HepG2 (cell line): ENCODE measurements around the gene PHAX. TPM values are rescaled to one million over a fixed set of nuclear protein-coding genes. Genes with fewer than 3 reads are reported as not detected.

Experiments used
- DZIP1 ChIP-seq: sonication (generic); formaldehyde crosslinking; IDR thresholded peaks from 2 replicates; pipeline ENCODE4 v1.5.0; 2020; ENCODE audit warnings: mild to moderate bottlenecking, missing genetic modification reagents
- HHEX ChIP-seq: IDR thresholded peaks from 2 replicates; pipeline ENCODE4 v1.6.1; 2016; ENCODE audit warnings: control low read depth
- HIC2 ChIP-seq: sonication (generic); formaldehyde crosslinking; IDR thresholded peaks from 2 replicates; pipeline ENCODE4 v1.9.0; 2022; ENCODE audit warnings: low read depth, missing genetic modification reagents
- HNRNPK ChIP-seq: fragments of 200-400 bp; formaldehyde crosslinking; IDR thresholded peaks from 2 replicates; pipeline ENCODE4 v1.6.1; 2018; ENCODE audit warnings: low read length, low read depth, moderate library complexity, mild to moderate bottlenecking; ENCODE audit not compliant: poor library complexity, severe bottlenecking
- JUND ChIP-seq: sonication (generic); formaldehyde crosslinking; IDR thresholded peaks from 2 replicates; pipeline ENCODE4 v1.8.0; 2022; ENCODE audit warnings: mild to moderate bottlenecking, missing genetic modification reagents
- KLF12 ChIP-seq: sonication (generic); formaldehyde crosslinking; IDR thresholded peaks from 2 replicates; pipeline ENCODE4 v1.4.0; 2020; ENCODE audit warnings: missing genetic modification reagents, borderline replicate concordance
- KLF16 ChIP-seq, 2 experiments: sonication (generic) in 1 of 2; formaldehyde crosslinking in 1 of 2; IDR thresholded peaks; 2 replicates each; pipeline versions ENCODE4 v1.6.1 to v1.8.0; 2016 to 2023; ENCODE audit warnings: missing genetic modification reagents in 2 of 2, missing compliant biosample characterization in 1 of 2
- NR2F6 ChIP-seq, 2 experiments: IDR thresholded peaks; 2 replicates each; pipeline ENCODE4 v1.6.1; 2016; ENCODE audit warnings: antibody characterized with exemption in 1 of 2, mild to moderate bottlenecking in 1 of 2
- POGZ ChIP-seq: sonication (generic); formaldehyde crosslinking; IDR thresholded peaks from 2 replicates; pipeline ENCODE4 v1.4.0; 2020; ENCODE audit warnings: mild to moderate bottlenecking, missing genetic modification reagents
- POLR2AphosphoS2 ChIP-seq: IDR thresholded peaks from 2 replicates; pipeline ENCODE4 v1.6.1; 2011; ENCODE audit warnings: low read depth, low read length, improper control_type of control experiment
- RAD51 ChIP-seq: fragments of 450-650 bp; IDR thresholded peaks from 2 replicates; pipeline ENCODE4 v1.6.1; 2016; ENCODE audit warnings: borderline replicate concordance
- SETDB1 ChIP-seq: sonication (generic); formaldehyde crosslinking; IDR thresholded peaks from 2 replicates; pipeline ENCODE4 v1.5.1; 2020; ENCODE audit warnings: missing genetic modification reagents, mild to moderate bottlenecking, borderline replicate concordance
- SMAD1 ChIP-seq: sonication (generic); formaldehyde crosslinking; IDR thresholded peaks from 2 replicates; pipeline ENCODE4 v1.4.0; 2020; ENCODE audit warnings: missing genetic modification reagents, low read depth, mild to moderate bottlenecking, borderline replicate concordance
- SMARCE1 ChIP-seq: fragments of 450-650 bp; IDR thresholded peaks from 2 replicates; pipeline ENCODE4 v1.6.1; 2017; ENCODE audit warnings: borderline replicate concordance
- TARDBP ChIP-seq: sonication (generic); formaldehyde crosslinking; IDR thresholded peaks from 2 replicates; pipeline ENCODE4 v1.8.0; 2022; ENCODE audit warnings: mild to moderate bottlenecking, missing genetic modification reagents
- TSC22D2 ChIP-seq: sonication (generic); formaldehyde crosslinking; IDR thresholded peaks from 2 replicates; pipeline ENCODE4 v1.5.1; 2020; ENCODE audit warnings: missing genetic modification reagents, mild to moderate bottlenecking, borderline replicate concordance
- U2AF2 ChIP-seq: fragments of 200-400 bp; formaldehyde crosslinking; IDR thresholded peaks from 2 replicates; pipeline ENCODE4 v1.6.1; 2017; ENCODE audit warnings: low read depth, mild to moderate bottlenecking, low read length
- XBP1 ChIP-seq: sonication (generic); formaldehyde crosslinking; IDR thresholded peaks from 2 replicates; pipeline ENCODE4 v1.5.0; 2020; ENCODE audit warnings: missing genetic modification reagents
- ZBTB1 ChIP-seq: sonication (generic); formaldehyde crosslinking; IDR thresholded peaks from 2 replicates; pipeline ENCODE4 v1.4.0; 2020; ENCODE audit warnings: missing genetic modification reagents, borderline replicate concordance
- ZBTB3 ChIP-seq: sonication (generic); formaldehyde crosslinking; IDR thresholded peaks from 2 replicates; pipeline ENCODE4 v1.4.0; 2020; ENCODE audit warnings: low read depth, mild to moderate bottlenecking, moderate library complexity, missing genetic modification reagents, borderline replicate concordance
- ZFP36L2 ChIP-seq: sonication (generic); formaldehyde crosslinking; IDR thresholded peaks from 2 replicates; pipeline ENCODE4 v1.4.0; 2020; ENCODE audit warnings: missing genetic modification reagents
- ZNF337 ChIP-seq: sonication (generic); formaldehyde crosslinking; IDR thresholded peaks from 2 replicates; pipeline ENCODE4 v1.5.1; 2020; ENCODE audit warnings: missing genetic modification reagents, low read depth, mild to moderate bottlenecking, borderline replicate concordance
- ZNF550 ChIP-seq: sonication (generic); formaldehyde crosslinking; IDR thresholded peaks from 2 replicates; pipeline ENCODE4 v1.4.0; 2020; ENCODE audit warnings: mild to moderate bottlenecking, missing genetic modification reagents, borderline replicate concordance
- ZNF589 ChIP-seq: sonication (generic); formaldehyde crosslinking; conservative IDR thresholded peaks from 2 replicates; pipeline ENCODE4 v1.8.0; 2022; ENCODE audit warnings: mild to moderate bottlenecking, moderate library complexity, missing genetic modification reagents
- ZNF616 ChIP-seq: sonication (generic); formaldehyde crosslinking; IDR thresholded peaks from 2 replicates; pipeline ENCODE4 v1.5.0; 2020; ENCODE audit warnings: low read depth, mild to moderate bottlenecking, missing genetic modification reagents
- polyA plus RNA-seq, 8 experiments: library from polyadenylated mRNA; depleted of rRNA in 3 of 8; stranded (reverse) in 7 of 8; unstranded in 1 of 8; fragments of >200 nt; fragmentation: Illumina TruSeq in 4 of 8; extraction: Trizol in 4 of 8; gene quantifications; 2 replicates each; pipeline versions ENCODE4 v1.2.1 to v1.2.3, GENCODE V29; 2011 to 2016; ENCODE audit warnings: low read depth in 4 of 8, missing spikeins in 1 of 8, mixed read lengths in 1 of 8; ENCODE audit not compliant: insufficient read depth in 1 of 8
- total RNA-seq, 5 experiments: library from RNA; depleted of rRNA; stranded (reverse); fragments of >200 nt; fragmentation: Illumina TruSeq; extraction: Trizol; gene quantifications; 2 replicates each; pipeline ENCODE4 v1.2.3, GENCODE V29; 2016; ENCODE audit warnings: low read depth in 1 of 5
- TF ChIP-seq, protein P1 (sequence below): IDR thresholded peaks from 2 replicates; pipeline ENCODE4 v1.6.1; 2016

Gene PHAX
- total and polyA plus RNA-seq, 2 of the 13 experiments (the other 11 are each of a cell fraction or from before 2014, with no cell fraction given), result 20.0 to 59.7 TPM

GRCh38 chr5:126594748-126595485, 5.8 kb upstream of the PHAX start, which contains the start of gene ALDH7A1 (continued):
- TF ChIP-seq, protein P1, sequence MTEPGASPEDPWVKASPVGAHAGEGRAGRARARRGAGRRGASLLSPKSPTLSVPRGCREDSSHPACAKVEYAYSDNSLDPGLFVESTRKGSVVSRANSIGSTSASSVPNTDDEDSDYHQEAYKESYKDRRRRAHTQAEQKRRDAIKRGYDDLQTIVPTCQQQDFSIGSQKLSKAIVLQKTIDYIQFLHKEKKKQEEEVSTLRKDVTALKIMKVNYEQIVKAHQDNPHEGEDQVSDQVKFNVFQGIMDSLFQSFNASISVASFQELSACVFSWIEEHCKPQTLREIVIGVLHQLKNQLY (CRISPR knock-in tag), result no peak
- no peak; the same call in 1 of the 2 replicates for TF ChIP-seq ZNF589 (CRISPR knock-in tag)
- TF ChIP-seq POGZ (CRISPR knock-in tag), result peak; percentile 85
- no peak for TF ChIP-seq ZNF550
- no peak for TF ChIP-seq ZBTB3 (CRISPR knock-in tag)
- no peak for TF ChIP-seq SETDB1 (CRISPR knock-in tag)
- peak; percentile 75; the same call in 1 of the 2 replicates for TF ChIP-seq ZNF337 (CRISPR knock-in tag)
- TF ChIP-seq ZBTB1, result no peak
- no peak for TF ChIP-seq RAD51
- no peak for TF ChIP-seq SMARCE1
- no peak for TF ChIP-seq HHEX
- TF ChIP-seq KLF16 (CRISPR knock-in tag; IDR thresholded peaks at IDR 0.05), result peak in 1 of 2 experiments; percentile 84; a peak in 2 of 4 replicates
- peak; percentile 75; the same call in 1 of the 2 replicates for TF ChIP-seq KLF12 (CRISPR knock-in tag)
- TF ChIP-seq POLR2AphosphoS2, result no peak
- TF ChIP-seq TSC22D2, result peak; percentile 38; the same call in 1 of the 2 replicates
- no peak for TF ChIP-seq XBP1 (CRISPR knock-in tag)
- TF ChIP-seq JUND (CRISPR knock-in tag), result 0 out of 2 replicates have a peak, but pooled peaks have one; percentile 50
- no peak for TF ChIP-seq U2AF2
- TF ChIP-seq ZFP36L2 (CRISPR knock-in tag), result no peak
- peak; percentile 58; the same call in 1 of the 2 replicates for TF ChIP-seq HIC2 (CRISPR knock-in tag)
- TF ChIP-seq DZIP1 (CRISPR knock-in tag), result no peak
- TF ChIP-seq TARDBP, result peak; percentile 87
- no peak for TF ChIP-seq HNRNPK
- no peak for TF ChIP-seq SMAD1
- no peak for TF ChIP-seq ZNF616 (CRISPR knock-in tag)
- no peak; the same call in 1 of the 2 replicates for TF ChIP-seq NR2F6 (IDR thresholded peaks at IDR 0.05)
- TF ChIP-seq NR2F6 (CRISPR knock-in tag; IDR thresholded peaks at IDR 0.05), result peak; percentile 65
